HCEC 1CT (cell line): ENCODE measurements around the gene CACNA2D3.

Source experiments
- DNase-seq: peaks from one replicate; pipeline ENCODE4 v3.0.0-alpha.2; 2017

CACNA2D3 gene

GRCh38 chr3:54127499-54128056 is 5.2 kb downstream of the CACNA2D3 start:
- DNase-seq: no peak

DNA sequence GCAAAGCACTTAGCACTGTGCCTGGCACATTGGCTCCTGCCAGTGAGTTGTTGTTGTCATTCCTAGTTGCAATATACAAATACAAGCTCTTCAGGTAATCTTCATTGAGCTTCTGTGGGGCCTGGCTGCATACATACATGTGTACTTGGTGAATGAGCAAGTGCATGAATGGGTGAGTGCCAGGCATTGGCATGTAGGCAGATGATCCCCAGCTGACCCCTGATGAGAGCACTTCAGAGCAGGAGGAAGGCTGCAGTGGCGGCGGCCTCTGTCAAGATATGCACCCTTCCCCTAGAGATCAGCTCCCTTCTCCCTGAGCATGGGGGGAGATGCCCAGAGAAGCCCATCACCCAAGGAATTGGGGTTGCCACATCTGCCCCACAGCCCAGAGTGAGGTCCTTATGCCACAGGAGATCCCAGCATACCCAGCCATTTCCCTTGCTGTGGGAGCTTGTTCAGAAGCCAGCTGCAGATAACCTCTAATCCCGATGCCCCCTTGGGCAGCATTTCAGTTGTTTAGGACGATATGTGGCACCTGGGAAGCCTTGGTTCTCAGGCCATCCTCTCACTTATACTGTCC is 8.8 kb downstream of the CACNA2D3 start:
- DNase-seq: no peak

DNA sequence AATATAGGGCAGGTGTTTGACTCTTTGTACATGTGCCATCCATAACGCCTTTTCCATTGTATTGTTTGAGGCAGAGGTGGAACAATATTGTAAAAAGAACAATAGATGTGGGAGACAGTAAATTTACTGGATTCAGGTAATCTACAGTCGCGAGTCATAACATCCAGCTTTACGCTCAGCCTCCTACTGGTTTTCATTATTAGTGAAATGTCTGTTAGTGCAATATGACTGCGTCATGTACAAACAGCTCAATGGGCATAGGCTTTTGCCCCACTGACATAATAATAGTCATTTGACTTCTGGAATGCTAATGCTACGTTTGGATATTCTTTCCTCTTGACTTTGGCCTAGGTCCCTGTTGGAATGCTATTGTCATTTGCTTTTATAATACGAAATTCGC is 9.5 kb downstream of the CACNA2D3 start:
- no peak for DNase-seq

- DNase-seq: no peak
These were observed 10.3 kb downstream of the CACNA2D3 start for GRCh38 chr3:54132685-54133084.

- DNase-seq: no peak
These were observed 10.8 kb downstream of the CACNA2D3 start for GRCh38 chr3:54133196-54133595.

DNA sequence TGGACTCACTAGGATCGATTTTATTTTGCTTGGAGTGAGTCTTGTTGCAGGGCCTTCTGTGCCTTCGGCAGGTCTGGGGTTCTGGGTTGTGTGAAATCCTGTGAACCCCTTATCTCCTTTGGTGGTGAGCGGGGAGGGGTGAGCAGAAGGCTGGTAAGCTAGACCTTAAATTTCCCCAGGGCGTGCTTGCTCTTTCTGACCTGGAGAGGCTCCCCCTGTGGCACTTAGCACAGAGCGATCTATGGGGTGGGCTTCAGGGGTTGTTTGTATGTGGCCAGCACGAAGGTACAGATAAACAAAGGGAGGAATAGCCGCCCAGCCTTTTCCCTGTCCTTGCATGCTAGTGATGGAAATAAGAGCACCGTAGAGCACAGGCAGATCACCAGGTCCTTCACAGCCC is 11.8 kb downstream of the CACNA2D3 start:
- no peak for DNase-seq

- DNase-seq: no peak
These were observed 12.4 kb downstream of the CACNA2D3 start for GRCh38 chr3:54134713-54135112.

DNA sequence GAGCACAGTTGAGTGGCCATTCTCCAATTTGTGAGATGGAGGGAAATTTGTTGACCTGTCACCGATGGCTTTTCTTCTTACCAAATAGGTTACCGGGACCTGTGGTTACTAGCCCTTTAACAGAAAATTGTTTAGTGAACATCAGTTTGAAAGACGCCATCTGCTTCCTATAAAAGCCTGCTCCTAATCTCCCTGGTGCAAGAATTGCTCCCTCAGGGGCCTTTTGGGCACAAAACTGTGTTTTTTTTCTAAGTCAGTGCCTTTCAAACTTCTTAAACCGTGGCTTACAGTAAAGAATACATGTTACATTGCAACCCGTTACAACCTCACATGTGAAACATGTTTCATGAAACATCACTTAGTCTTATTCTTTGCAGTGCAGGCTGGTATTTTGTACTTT is 15.0 kb downstream of the CACNA2D3 start:
- DNase-seq: no peak

DNA sequence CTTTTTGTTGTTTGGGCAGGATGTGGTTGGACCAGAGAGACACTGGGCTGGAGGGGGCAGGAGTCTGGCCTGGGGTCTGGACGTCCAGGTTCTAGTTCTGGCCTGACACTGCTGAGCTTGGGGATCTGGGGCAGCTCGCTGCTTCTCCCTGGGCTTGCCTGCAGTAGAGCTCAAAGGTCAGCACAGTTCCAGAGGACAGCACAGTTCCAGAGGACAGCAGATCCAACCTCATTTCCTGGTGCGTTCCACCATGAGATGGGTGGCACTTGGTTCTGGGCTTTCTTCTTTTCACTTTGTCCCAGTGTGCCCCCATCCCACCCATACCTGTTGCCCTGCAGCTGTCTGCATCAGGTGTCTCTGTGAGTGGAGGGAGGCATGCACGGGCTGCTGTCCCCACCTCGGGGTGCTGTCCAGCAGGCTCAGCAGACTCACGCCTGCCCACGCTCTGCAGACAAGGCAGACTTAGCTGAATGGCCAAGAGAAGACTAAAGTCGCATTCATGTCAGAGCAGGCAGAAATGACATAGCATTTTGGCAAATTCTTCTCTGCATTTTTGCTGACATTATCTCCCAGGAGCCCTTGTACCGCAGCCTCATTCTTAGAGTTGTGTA is 16.7 kb downstream of the CACNA2D3 start:
- no peak for DNase-seq

DNA sequence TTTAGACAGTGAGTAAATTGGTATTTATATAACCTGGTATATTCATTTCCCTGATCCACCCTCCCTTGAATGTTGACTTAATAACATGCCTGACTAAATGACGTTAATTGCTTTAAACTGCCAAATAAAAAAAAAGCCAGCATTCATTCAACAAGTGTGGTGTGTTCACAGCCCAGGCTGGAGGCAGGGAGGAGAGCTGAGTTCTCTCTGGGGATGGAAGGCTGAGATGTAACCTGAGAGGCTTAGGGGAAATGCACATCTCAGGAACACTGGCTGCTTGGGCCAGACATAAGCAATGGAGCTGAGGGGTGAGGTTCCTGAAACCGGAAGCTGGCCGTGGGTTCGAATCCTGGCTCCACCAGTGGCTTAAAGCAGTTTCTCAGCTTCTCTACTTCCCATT is 17.3 kb downstream of the CACNA2D3 start:
- no peak for DNase-seq

DNA sequence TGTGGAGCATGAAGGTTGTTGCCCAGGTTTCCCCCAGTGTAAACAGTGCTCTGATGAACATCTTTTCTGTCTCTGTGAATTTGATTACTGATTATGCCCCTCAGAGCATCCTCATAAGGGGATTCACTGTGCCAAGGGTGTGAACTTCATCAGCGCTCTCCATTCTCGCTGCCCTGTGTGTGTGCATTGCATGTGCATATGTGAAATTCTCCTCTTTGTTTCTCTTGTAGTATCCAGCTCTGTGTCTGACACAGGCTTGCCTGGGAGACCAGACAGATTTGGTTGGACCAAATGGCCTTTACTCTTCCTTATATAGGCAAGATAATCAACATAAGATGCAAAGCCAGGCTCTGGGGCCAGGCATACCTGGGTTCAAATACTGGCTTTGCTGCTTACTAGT is 21.9 kb downstream of the CACNA2D3 start:
- no peak for DNase-seq

- no peak for DNase-seq
These were observed 24.3 kb downstream of the CACNA2D3 start for GRCh38 chr3:54146506-54147239.

DNA sequence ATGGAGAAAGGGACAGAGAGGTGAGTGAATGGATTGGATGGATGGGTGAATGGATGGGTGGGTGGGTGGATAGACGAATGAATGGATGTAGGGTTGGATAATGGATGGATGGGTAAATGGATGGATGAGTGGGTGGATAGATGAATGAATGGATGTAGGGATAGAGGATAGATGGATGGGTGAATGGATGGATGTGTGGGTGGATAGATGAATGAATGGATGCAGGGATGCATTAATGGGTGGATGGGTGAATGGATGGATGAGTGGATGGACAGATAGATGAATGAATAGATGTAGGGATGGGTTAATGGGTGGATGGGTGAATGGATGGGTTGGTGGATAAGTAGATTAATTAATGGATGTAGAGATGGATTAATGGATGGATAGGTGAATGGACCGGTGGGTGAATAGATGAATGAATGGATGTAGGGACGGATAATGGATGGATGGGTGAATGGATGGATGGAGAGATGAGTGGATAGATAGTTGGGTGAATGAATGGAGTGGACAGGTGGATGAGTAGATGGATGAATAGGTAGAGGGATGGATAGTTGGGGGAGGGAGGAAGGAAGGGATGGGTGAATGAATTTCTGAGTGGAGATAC is 28.6 kb downstream of the CACNA2D3 start:
- DNase-seq: no peak

- no peak for DNase-seq
These were observed 31.1 kb downstream of the CACNA2D3 start for GRCh38 chr3:54153477-54153876.

DNA sequence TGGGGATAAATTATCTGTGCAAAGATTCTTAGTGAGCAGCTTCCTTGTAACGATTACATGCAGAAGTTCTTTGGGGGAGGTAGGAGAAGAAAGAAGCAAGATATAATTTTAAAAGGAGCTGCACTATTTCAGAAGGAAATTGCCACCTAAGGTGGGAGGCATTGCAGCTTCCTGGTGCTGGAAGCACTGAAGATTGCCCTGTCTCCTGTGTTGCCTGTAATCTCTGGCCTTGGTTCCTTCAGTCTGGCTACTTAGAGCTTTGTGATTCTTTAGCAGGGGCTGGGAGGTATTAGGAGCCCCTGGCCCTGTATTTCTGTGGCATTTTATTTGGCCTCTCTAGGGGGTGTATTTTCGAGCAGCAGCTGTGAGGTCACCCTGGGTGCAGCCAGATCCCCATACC is 35.5 kb downstream of the CACNA2D3 start:
- DNase-seq: no peak

DNA sequence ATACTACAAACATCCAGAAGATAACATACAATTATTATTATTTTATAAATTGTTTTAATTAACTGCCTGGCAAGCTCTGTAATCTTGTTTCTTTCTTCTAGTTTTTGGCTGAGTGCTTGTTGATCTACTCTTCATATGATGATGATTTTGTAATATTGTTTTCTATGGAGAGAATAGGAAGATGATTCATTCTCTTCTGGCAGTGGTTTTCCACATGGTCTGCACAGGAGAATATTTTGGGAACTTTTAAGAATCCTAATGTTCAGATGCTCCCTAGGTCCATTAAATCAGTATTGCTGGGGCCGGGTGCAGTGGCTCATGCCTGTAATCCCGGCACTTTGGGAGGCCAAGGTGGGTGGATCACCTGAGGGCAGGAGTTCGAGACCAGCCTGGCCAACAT is 37.6 kb downstream of the CACNA2D3 start:
- no peak for DNase-seq

DNA sequence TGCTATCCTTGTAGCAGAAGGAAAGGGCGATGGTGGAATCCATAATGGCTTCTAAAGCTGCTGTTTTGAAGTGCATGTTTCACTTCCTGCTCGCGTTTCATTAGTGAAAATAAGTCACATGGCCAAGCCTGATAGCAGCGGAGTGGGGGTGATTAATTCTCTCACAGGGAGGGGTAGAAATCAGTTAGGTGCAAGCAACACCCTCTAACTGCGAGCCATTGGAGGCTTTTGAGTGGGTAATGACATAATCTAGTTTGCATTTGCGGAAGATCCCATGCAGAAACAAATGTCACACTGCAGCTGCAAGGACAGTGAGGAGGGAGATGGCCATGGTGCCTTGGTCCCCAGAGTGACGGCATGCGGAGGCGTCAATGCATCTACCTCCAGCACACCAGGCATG is 41.1 kb downstream of the CACNA2D3 start:
- no peak for DNase-seq

- DNase-seq: no peak
These were observed 42.0 kb downstream of the CACNA2D3 start for GRCh38 chr3:54164192-54164975.

GRCh38 chr3:54165865-54166264 is 43.5 kb downstream of the CACNA2D3 start:
- DNase-seq: no peak

DNA sequence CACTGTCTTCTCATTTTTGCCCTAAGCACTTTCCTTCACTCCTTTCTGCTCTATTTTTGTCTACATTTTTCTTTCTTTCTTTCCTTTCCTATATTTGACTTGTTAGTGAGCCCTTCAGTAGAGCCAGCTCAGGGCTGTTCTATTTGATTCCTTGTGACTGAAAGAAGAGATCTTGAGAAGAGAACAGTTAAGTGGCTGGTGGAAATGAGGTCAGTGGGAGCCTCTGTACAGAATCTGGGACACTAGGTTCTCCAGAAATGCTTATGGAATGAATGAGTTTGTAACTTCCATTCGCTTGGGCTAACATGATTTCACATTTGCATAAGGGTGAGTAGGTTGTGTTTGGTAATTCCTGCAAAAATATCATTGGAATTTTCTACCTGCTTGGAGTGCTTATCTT is 45.6 kb downstream of the CACNA2D3 start:
- DNase-seq: no peak

DNA sequence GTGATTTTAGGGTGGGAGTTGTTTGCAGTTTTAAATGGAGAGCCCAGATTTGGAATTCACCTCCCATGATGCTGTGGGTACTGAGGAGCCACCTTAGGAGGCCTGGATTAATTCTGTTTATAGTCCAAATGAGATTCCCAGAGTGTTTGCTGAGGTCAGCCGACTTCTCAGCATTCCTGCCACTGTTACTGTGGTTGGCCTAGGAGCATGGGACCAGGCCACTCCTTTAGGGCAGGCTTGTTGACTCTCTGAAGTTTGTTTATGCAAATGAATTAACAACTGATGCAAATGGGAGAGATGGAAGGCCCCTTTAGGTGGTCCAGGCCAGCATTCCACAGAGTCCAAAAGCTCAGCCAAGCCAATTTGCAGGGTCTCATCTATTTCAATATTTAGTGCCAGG is 46.1 kb downstream of the CACNA2D3 start:
- DNase-seq: no peak

GRCh38 chr3:54169524-54169923 is 47.2 kb downstream of the CACNA2D3 start:
- DNase-seq: no peak

DNA sequence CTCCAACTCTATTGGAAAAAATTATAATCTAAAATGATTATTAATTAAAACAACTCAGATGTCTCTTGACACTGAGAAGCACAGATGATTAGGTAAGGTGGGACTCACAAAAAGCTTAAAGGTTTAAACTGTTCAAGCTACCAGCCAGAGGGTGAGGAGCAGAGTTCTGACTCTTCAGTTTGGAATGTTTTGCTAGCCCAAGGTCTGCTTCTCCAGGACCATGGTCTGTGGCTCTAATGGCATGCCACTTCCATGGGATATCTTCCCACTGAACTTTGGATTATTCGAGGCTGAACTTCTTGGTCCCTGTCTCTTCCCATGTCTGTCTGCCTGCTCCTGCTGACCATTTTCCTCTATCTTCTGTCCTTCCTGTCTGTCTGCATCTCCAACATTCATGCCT is 49.2 kb downstream of the CACNA2D3 start:
- no peak for DNase-seq
